Loucy (cell line): ENCODE data around the gene TRMT112.

Source experiments
- H2AFZ ChIP-seq: fragments of 200-600 bp; sonication (generic); 2 replicates; pipeline ENCODE4 v1.6.0; 2016; ENCODE audit warnings: antibody characterized with exemption, mild to moderate bottlenecking, low read length, moderate library complexity
- H3F3A ChIP-seq: fragments of 200-600 bp; 2 replicates; pipeline ENCODE4 v1.6.0; 2016; ENCODE audit warnings: antibody characterized with exemption, low read depth, mild to moderate bottlenecking
- H3K27me3 ChIP-seq: fragments of 200-600 bp; sonication (generic); 2 replicates; pipeline ENCODE4 v1.6.1; 2014; ENCODE audit warnings: low read length, mild to moderate bottlenecking; ENCODE audit not compliant: insufficient read depth, poor library complexity, severe bottlenecking
- H3K36me3 ChIP-seq: fragments of 200-600 bp; sonication (generic); 2 replicates; pipeline ENCODE4 v1.6.1; 2016; ENCODE audit warnings: low read length; ENCODE audit not compliant: insufficient read depth
- H3K4me1 ChIP-seq: fragments of 200-600 bp; sonication (generic); 2 replicates; pipeline ENCODE4 v1.5.1; 2014; ENCODE audit warnings: low read length, mild to moderate bottlenecking; ENCODE audit not compliant: insufficient read depth, poor library complexity, severe bottlenecking
- H3K4me2 ChIP-seq: fragments of 200-600 bp; sonication (generic); 2 replicates; pipeline ENCODE4 v1.6.0; 2014; ENCODE audit warnings: antibody characterized with exemption, low read length, low read depth, mild to moderate bottlenecking; ENCODE audit not compliant: poor library complexity, severe bottlenecking
- H3K4me3 ChIP-seq: fragments of 200-600 bp; sonication (generic); 2 replicates; pipeline ENCODE4 v1.5.1; 2014; ENCODE audit warnings: low read length, mild to moderate bottlenecking, mixed read lengths; ENCODE audit not compliant: poor library complexity, severe bottlenecking
- H3K79me2 ChIP-seq: fragments of 200-600 bp; sonication (generic); 2 replicates; pipeline ENCODE4 v1.6.1; 2014; ENCODE audit warnings: low read length; ENCODE audit not compliant: insufficient read depth
- H3K9ac ChIP-seq: fragments of 200-600 bp; sonication (generic); 2 replicates; pipeline ENCODE4 v1.6.0; 2014; ENCODE audit warnings: mild to moderate bottlenecking, low read depth, low read length, moderate library complexity; ENCODE audit not compliant: poor library complexity, severe bottlenecking
- H3K9me2 ChIP-seq: fragments of 200-600 bp; sonication (generic); replicated peaks from 2 replicates; pipeline ENCODE4 v1.6.1; 2016; ENCODE audit warnings: low read depth, low read length, mixed read lengths
- H3K9me3 ChIP-seq: fragments of 200-600 bp; sonication (generic); 2 replicates; pipeline ENCODE4 v1.6.1; 2014; ENCODE audit warnings: mild to moderate bottlenecking, antibody characterized with exemption, low read length, low read depth; ENCODE audit not compliant: insufficient read depth
- H4K20me1 ChIP-seq: fragments of 200-600 bp; sonication (generic); 2 replicates; pipeline ENCODE4 v1.6.0; 2014; ENCODE audit warnings: antibody characterized with exemption, low read length, mild to moderate bottlenecking; ENCODE audit not compliant: insufficient read depth, poor library complexity, severe bottlenecking
- EZH2phosphoT487 ChIP-seq: fragments of 200-600 bp; IDR thresholded peaks from 2 replicates; pipeline ENCODE4 v1.6.1; 2018; ENCODE audit warnings: antibody characterized with exemption, mild to moderate bottlenecking, moderate library complexity, borderline replicate concordance
- TF ChIP-seq, protein P1 (sequence below): fragments of 200-600 bp; sonication (generic); conservative IDR thresholded peaks from 2 replicates; pipeline ENCODE4 v1.5.1; 2014; ENCODE audit warnings: mild to moderate bottlenecking, antibody characterized with exemption, low read length

TRMT112 gene

DNA sequence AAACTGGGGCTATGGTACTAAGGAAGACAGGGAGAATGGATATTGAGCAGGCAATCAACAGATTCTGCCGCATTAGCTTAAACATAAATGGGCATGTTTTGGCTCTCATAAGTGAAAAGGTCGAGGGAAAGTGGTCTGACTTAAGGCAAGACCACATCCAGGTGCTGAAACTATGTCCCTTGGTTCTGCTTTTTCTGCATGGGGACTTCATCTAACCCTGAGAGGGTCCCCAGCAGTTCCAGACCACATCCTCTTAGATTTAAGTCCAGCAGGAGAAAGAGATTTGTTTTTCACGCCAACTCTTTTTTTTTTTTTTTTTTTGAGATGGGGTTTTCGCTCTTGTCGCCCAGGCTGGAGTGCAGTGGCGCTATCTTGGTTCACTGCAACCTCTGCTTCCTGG, 47.1 kb upstream of the TRMT112 start:
- no peak overlapping the region for H3K9ac ChIP-seq
- H3K9me3 ChIP-seq, result no peaks in the 10 kb centered on the region
- H3K79me2 ChIP-seq, result peaks cover 10% of the 10 kb centered on the region; the same call in 1 of the 2 replicates
- H3K4me3 ChIP-seq, result no peak overlapping the region
- no peaks in the 10 kb centered on the region for H3K27me3 ChIP-seq
- peaks cover 14% of the 10 kb centered on the region for H3K4me1 ChIP-seq
- H4K20me1 ChIP-seq, result peaks cover 5% of the 10 kb centered on the region
- no peak overlapping the region for H2AFZ ChIP-seq
- TF ChIP-seq, protein P1, sequence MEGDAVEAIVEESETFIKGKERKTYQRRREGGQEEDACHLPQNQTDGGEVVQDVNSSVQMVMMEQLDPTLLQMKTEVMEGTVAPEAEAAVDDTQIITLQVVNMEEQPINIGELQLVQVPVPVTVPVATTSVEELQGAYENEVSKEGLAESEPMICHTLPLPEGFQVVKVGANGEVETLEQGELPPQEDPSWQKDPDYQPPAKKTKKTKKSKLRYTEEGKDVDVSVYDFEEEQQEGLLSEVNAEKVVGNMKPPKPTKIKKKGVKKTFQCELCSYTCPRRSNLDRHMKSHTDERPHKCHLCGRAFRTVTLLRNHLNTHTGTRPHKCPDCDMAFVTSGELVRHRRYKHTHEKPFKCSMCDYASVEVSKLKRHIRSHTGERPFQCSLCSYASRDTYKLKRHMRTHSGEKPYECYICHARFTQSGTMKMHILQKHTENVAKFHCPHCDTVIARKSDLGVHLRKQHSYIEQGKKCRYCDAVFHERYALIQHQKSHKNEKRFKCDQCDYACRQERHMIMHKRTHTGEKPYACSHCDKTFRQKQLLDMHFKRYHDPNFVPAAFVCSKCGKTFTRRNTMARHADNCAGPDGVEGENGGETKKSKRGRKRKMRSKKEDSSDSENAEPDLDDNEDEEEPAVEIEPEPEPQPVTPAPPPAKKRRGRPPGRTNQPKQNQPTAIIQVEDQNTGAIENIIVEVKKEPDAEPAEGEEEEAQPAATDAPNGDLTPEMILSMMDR, result no peak
- no peak for TF ChIP-seq EZH2phosphoT487
- H3F3A ChIP-seq, result no peaks in the 10 kb centered on the region
- no peak overlapping the region for H3K4me2 ChIP-seq
- H3K9me2 ChIP-seq, result no peaks in the 10 kb centered on the region
- H3K36me3 ChIP-seq, result peaks cover 20% of the 10 kb centered on the region; the same call in 1 of the 2 replicates

GRCh38 chr11:64362339-64362738, 45.0 kb upstream of the TRMT112 start:
- Histone ChIP-seq H3K4me1 (peaks cover 29% of the 10 kb centered on the region), H2AFZ (no peak overlapping the region), H3K4me2 (no peak overlapping the region), H3K4me3 (no peak overlapping the region), H3K36me3 (peaks cover 17% of the 10 kb centered on the region; the same call in 1 of the 2 replicates), H3K79me2 (peaks cover 18% of the 10 kb centered on the region; the same call in 1 of the 2 replicates), H3K9me3 (no peaks in the 10 kb centered on the region), H3K27me3 (no peaks in the 10 kb centered on the region), H4K20me1 (peaks cover 5% of the 10 kb centered on the region), H3K9me2 (no peaks in the 10 kb centered on the region), H3K9ac (no peak overlapping the region), H3F3A (no peaks in the 10 kb centered on the region)
- TF ChIP-seq, protein P1, result no peak
- no peak for TF ChIP-seq EZH2phosphoT487

GRCh38 chr11:64361659-64362058, 44.3 kb upstream of the TRMT112 start:
- no peaks in the 10 kb centered on the region for H3F3A ChIP-seq
- peaks cover 5% of the 10 kb centered on the region for H4K20me1 ChIP-seq
- H3K9me2 ChIP-seq, result no peaks in the 10 kb centered on the region
- TF ChIP-seq, protein P1, result no peak
- TF ChIP-seq EZH2phosphoT487, result no peak
- H2AFZ ChIP-seq, result no peak overlapping the region
- no peaks in the 10 kb centered on the region for H3K27me3 ChIP-seq
- no peaks in the 10 kb centered on the region for H3K9me3 ChIP-seq
- H3K36me3 ChIP-seq, result peaks cover 16% of the 10 kb centered on the region; the same call in 1 of the 2 replicates
- H3K4me3 ChIP-seq, result no peak overlapping the region
- H3K79me2 ChIP-seq, result peaks cover 18% of the 10 kb centered on the region; the same call in 1 of the 2 replicates
- no peak overlapping the region for H3K4me2 ChIP-seq
- no peak overlapping the region for H3K9ac ChIP-seq
- peaks cover 29% of the 10 kb centered on the region for H3K4me1 ChIP-seq
